Pulmonary artery endothelial cell (primary cell): ENCODE results near the gene NAPEPLD. TPM values are rescaled to one million over a fixed set of nuclear protein-coding genes. Genes with fewer than 3 reads are reported as not detected.
"Not testable (repeated sequence)": the region's sequence is repeated elsewhere in the genome, so short reads cannot be mapped to it uniquely, and the experiment has no call there.

Source experiments
- DNase-seq: peaks from one replicate; pipeline ENCODE4 v3.0.0-alpha.2; 2011; ENCODE audit warnings: low read depth, low spot score
- total RNA-seq: library from RNA; depleted of rRNA; stranded (reverse); fragments of >200 nt; gene quantifications from 2 replicates; pipeline ENCODE4 v1.2.3, GENCODE V29; 2014

NAPEPLD gene
- total RNA-seq, 1 donor from 2014 or later, result 7.5 TPM

GRCh38 chr7:103114576-103115008 is 34.3 kb downstream of the NAPEPLD start:
- DNase-seq, result no peak

DNA sequence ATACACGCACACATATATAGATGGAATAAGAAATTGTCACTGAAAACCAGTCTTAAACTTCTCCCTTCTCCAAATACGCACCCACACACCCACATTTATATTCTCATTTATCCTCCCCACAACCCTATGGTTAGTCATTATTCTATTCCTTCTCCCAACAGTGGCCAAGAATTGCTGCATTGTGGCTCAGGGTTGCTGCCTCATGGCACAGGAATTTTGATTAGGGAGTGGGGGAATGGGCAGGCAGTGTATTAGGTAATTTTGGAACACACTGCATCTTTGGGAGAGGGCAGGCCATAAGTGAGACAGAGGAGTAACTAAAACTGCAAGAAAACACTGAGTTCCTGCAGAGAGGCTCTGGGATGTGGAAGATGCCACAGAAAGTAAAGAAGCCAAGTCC is 35.7 kb downstream of the NAPEPLD start:
- DNase-seq, result no peak

DNA sequence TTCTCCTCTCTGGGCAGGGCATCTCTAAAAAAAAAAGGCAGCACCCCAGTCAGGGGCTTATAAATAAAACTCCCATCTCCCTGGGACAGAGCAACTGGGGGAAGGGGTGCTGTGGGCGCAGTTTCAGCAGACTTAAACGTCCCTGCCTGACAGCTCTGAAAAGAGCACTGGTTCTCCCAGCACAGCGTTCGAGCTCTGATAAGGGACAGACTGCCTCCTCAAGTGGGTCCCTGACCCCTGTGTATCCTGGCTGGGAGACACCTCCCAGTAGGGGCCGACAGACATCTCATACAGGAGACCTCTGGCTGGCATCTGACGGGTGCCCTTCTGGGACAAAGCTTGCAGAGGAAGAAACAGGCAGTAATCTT is 42.2 kb downstream of the NAPEPLD start:
- not testable (repeated sequence) for DNase-seq

DNA sequence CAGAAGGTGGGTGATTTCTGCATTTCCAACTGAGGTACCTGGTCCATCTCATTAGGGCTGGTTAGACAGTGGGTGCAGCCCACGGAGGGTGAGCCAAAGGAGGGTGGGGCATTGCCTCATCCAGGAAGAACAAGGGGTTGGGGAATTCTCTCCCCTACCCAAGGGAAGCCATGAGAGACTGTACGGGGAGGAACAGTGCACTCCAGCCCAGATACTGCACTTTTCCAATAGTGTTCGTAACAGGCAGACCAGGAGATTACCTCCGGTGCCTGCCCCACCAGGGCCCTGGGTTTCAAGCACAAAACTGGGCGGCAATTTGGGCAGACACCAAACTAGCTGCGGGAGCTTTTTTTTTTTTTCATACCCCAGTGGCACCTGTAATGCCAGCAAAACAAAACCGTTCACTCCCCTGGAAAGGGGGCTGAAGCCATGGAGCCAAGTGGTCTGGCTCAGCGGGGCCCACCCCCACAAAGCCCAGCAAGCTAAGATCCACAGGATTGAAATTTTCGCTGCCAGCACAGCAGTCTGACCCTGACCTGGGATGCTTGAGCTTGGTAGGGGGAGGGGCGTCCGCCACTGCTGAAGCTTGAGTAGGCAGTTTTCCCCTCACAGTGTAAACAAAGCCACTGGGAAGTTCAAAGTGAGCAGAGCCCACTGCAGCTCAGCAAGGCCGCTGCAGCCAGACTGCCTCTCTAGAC is 42.7 kb downstream of the NAPEPLD start:
- no peak for DNase-seq

DNA sequence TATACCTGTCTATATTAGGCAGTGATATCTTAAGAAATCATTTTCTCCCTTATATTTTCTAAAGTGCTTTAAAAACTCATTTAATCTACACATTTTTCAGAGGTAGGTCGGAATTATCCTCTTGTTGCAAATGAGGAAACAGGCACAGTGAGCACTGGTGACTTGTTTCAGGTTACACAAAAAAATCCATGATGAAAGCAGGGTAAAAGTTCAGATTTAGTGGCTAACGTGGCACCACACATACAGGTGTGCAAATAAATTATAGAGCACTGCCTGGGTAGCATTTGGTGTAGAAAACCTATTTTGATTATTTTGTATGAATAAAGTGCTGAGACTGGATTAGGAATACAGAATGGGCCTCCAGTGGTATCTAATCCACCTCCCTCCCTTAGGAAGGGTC is 47.4 kb downstream of the NAPEPLD start:
- no peak for DNase-seq

DNA sequence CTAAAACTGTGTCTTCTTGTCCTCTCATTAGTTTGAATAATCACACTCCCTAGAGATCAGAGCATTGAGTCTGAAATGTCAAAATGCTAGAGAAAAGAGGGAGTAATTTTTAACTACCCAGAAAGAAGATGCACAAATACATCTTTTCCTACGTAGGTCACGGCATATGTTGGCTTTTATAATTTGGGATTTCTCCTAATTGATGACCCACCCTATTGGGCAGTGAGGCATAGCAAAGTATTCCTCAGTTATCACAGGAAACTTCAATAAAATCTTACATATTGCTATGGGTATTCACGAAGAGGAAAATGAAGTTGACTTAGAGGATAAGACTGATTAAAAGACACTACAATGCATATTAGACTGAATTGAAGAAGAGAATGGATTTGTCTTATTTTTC is 48.6 kb downstream of the NAPEPLD start:
- DNase-seq, result no peak

DNA sequence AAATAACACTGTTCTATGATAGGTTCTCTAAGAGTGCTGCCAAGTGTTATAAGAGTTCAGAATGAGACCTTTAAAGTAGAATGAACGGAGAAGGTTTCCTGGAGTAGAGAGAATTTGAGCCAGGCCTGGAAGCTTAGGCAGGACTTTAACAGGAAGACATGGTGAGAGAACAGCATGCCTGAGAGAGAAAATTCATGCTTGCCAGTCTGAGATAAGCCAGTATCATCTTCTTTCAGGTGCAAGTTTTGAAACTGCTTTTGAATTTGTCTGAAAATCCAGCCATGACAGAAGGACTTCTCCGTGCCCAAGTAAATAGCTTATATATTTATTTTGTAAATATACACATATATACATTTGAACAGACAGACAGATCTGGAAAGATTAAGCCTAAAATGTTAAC is 51.9 kb downstream of the NAPEPLD start:
- DNase-seq, result no peak

DNA sequence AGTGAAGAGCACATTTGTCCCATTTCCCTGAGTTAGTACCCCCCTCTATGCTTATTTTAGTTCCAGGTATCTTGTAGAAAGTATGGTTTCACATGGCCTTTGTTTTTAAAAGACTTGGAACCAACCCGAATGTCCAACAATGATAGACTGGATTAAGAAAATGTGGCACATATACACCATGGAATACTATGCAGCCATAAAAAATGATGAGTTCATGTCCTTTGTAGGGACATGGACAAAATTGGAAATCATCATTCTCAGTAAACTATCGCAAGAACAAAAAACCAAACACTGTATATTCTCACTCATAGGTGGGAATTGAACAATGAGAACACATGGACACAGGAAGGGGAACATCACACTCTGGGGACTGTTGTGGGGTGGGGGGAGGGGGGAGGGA is 53.3 kb downstream of the NAPEPLD start:
- DNase-seq, result not testable (repeated sequence)

GRCh38 chr7:103094102-103094501 is 54.8 kb downstream of the NAPEPLD start:
- DNase-seq, result no peak

GRCh38 chr7:103093429-103093828 is 55.5 kb downstream of the NAPEPLD start:
- no peak for DNase-seq

- DNase-seq, result not testable (repeated sequence)
Observed at GRCh38 chr7:103092321-103092720, 56.6 kb downstream of the NAPEPLD start.

GRCh38 chr7:103083210-103083609 is 65.7 kb downstream of the NAPEPLD start:
- DNase-seq, result no peak

DNA sequence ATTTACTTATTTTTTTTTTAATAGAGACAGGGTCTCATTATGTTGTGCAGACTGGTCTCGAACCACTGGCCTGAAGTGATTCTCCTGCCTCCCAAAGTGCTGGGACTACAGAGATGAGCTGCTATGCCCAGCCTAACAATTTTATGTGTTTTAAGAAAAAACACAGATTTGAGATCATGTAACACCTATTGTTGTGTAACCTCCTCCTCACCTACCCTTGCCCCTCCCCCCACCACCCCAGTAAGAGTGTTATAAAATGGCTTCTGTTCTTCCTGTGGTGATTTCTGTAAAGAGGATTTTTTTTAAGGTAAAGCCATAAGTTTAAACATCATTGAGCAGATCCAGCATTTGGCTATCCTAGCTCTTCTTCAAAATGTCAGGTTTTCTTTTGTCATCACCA is 66.4 kb downstream of the NAPEPLD start:
- no peak for DNase-seq

- no peak for DNase-seq
Observed at GRCh38 chr7:103080923-103081322, 68.0 kb downstream of the NAPEPLD start.

GRCh38 chr7:103079836-103080235 is 69.1 kb downstream of the NAPEPLD start:
- DNase-seq, result no peak

DNA sequence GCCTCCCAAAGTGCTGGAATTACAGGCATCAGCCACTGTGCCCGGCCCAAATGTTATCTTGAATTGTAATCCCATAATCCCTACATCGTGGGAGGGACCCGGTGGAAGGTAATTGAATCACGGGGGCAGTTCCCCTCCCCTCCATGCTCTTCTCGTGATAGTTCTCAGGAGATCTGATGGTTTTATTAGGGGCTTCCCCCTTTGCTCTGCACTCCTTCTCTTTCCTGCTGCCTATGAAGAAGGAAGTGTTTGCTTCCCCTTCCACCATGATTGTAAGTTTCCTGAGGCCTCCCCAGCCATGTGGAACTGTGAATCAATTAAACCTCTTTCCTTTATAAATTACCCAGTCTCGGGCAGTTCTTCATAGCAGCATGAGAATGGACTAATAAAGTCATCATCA is 70.7 kb downstream of the NAPEPLD start:
- not testable (repeated sequence) for DNase-seq

- no peak for DNase-seq
Observed at GRCh38 chr7:103077318-103077717, 71.6 kb downstream of the NAPEPLD start.

GRCh38 chr7:103076764-103077163 is 72.1 kb downstream of the NAPEPLD start:
- DNase-seq, result no peak

GRCh38 chr7:103075337-103075918 is 73.5 kb downstream of the NAPEPLD start:
- no peak for DNase-seq

DNA sequence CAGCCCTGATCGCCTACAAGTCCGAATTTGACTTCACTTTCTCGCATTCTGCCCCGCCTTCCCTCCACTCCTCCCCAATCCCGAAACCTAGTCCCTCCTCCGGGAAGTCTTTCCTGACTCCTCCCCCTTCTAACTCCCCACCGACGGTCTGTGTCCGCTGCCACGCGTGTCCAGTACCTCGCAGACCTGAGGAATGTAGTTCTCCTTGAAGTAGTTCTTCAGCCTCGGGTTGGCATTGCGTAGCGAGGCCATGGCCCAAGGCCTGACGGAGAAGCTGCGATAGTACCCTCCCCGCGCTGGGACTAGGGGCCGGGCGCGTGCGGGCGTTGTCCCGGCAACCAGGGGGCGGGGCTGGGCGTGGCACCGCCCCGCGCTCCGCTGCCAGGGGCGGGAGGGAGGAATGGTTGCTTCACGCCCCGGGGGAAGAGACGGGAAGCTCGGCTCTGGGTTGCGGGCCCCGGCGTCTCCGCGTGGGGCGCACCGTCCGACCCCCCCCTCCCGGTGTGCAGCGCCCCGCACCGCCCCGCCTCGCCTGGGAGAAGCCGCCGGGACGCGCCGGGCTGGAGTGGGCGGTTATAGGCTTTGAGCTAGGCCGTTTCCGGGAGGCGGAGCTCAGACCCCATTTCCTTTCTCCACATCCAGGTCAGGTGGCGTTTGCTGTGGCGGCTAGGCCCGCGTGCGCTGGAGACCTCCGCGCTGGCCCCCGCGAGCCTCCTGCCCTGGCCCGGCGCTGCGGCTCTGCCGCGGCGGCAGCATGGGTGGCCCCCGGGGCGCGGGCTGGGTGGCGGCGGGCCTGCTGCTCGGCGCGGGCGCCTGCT is 74.2 kb downstream of the NAPEPLD start, which contains the start of the genes ARMC10 and FBXL13:
TSS of gene ARMC10 (plus strand) at position 622 of the 818 bp plus-strand sequence. CDS start at position 755, 133 bp downstream.
TSS of gene FBXL13 (minus strand) at position 278 of the 818 bp plus-strand sequence.
- DNase-seq, result peak; percentile 60

DNA sequence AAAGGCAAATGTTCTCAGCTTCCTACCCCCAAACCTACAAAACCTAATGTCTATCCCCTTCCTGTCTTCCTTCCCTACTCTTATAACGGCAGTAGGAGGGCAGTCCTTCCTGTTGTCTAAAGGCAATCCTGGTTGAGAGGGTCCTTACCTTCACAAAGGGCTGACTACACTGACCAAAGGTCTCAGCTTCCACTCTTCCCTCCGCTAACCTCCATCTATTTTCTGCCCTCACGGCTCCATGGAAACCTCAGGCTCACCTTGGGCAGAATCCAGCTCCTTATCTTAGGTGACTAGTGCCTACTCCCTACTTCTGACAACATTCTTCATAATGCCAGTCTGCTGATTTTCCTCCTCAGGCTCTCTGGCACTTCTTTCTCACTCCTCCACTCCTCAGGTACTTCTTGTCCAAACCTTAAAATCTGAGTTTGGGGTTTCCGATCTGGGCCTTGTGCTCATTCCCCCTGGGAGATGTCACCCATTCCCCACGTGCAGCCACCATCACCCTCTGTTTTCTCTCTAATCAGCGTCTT is 74.8 kb downstream of the NAPEPLD start:
- no peak for DNase-seq

- no peak for DNase-seq
Observed at GRCh38 chr7:103071000-103071399, 77.9 kb downstream of the NAPEPLD start.
